Endothelial cell of hepatic sinusoid (primary cell): ENCODE results near the gene ACAD11.

ENCODE experiments used
- in situ Hi-C: cut with HindIII; loops from 2 replicates; pipeline ENCODE4 v1.10.0; 2017; ENCODE audit warnings: low sequenced_read_pairs

Gene ACAD11

GRCh38 chr3:132519914-132520313, 139.7 kb downstream of the ACAD11 start:
- in situ Hi-C loops = no loop called here

GRCh38 chr3:132517311-132517710, 142.3 kb downstream of the ACAD11 start:
- in situ Hi-C loops = no loop called here

- in situ Hi-C loops = no loop called here
These were observed 146.6 kb downstream of the ACAD11 start for GRCh38 chr3:132513057-132513456.

- in situ Hi-C loops = no loop called here
These were observed 150.1 kb downstream of the ACAD11 start for GRCh38 chr3:132509506-132509905.

GRCh38 chr3:132509096-132509495, 150.5 kb downstream of the ACAD11 start:
- in situ Hi-C loops = no loop called here
